NT2/D1 (cell line): ENCODE results near the gene CYSTM1.

Source experiments
- DNase-seq: peaks from one replicate; pipeline ENCODE4 v3.0.0-alpha.2; 2011; ENCODE audit warnings: low read depth, low spot score
- H3K27me3 ChIP-seq: 2 replicates; pipeline ENCODE4 v1.6.0; 2011; ENCODE audit warnings: mild to moderate bottlenecking; ENCODE audit not compliant: insufficient read length, insufficient read depth
- H3K36me3 ChIP-seq: 2 replicates; pipeline ENCODE4 v1.6.1; 2011; ENCODE audit warnings: mild to moderate bottlenecking, low read length, mixed read lengths; ENCODE audit not compliant: insufficient read depth, insufficient read length
- H3K4me1 ChIP-seq: 2 replicates; pipeline ENCODE4 v1.5.1; 2011; ENCODE audit not compliant: insufficient read depth, insufficient read length
- H3K4me3 ChIP-seq: 2 replicates; pipeline ENCODE4 v1.5.1; 2011; ENCODE audit warnings: low read depth; ENCODE audit not compliant: insufficient read length
- H3K9ac ChIP-seq: 2 replicates; pipeline ENCODE4 v1.6.0; 2011; ENCODE audit warnings: low read depth; ENCODE audit not compliant: insufficient read length
- H3K9me3 ChIP-seq: 2 replicates; pipeline ENCODE4 v1.5.1; 2011; ENCODE audit warnings: mild to moderate bottlenecking, low read length; ENCODE audit not compliant: insufficient read depth
- SUZ12 ChIP-seq: IDR thresholded peaks from 2 replicates; pipeline ENCODE4 v1.6.1; 2011; ENCODE audit not compliant: insufficient read length, insufficient read depth; ENCODE audit errors: extremely low read depth
- YY1 ChIP-seq: IDR thresholded peaks from 2 replicates; pipeline ENCODE4 v1.6.1; 2011; ENCODE audit not compliant: insufficient read length, insufficient read depth
- ZNF274 ChIP-seq: IDR thresholded peaks from 2 replicates; pipeline ENCODE4 v1.6.1; 2011; ENCODE audit warnings: mild to moderate bottlenecking, low read depth, low read length

Gene CYSTM1

DNA sequence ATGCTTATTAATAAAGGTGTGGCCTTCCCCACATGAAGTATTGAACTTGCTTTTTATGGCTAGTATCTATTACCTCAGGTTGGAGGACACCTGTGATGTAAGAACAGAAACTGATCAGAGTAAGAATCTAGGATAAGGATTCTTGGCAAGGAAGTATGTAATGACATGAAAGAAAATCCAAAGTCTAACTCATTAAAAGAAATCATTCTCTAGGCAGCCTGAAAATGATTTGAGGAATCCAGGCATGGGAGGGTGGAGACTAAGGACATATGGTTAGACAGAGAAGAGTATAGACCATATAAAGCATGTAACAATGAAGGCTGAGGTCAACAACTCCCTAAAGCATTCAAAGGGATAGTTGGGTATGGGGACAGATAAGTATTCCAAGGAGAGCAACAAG is 95.0 kb downstream of the CYSTM1 start:
- peaks cover 3% of the 10 kb centered on the region for H3K4me1 ChIP-seq
- no peak for DNase-seq
- no peak overlapping the region for H3K9ac ChIP-seq
- TF ChIP-seq YY1 (no peak), ZNF274 (no peak), SUZ12 (no peak)
- H3K27me3 ChIP-seq, result no peaks in the 10 kb centered on the region
- no peak overlapping the region for H3K4me3 ChIP-seq
- peaks cover 13% of the 10 kb centered on the region for H3K36me3 ChIP-seq
- no peaks in the 10 kb centered on the region for H3K9me3 ChIP-seq

DNA sequence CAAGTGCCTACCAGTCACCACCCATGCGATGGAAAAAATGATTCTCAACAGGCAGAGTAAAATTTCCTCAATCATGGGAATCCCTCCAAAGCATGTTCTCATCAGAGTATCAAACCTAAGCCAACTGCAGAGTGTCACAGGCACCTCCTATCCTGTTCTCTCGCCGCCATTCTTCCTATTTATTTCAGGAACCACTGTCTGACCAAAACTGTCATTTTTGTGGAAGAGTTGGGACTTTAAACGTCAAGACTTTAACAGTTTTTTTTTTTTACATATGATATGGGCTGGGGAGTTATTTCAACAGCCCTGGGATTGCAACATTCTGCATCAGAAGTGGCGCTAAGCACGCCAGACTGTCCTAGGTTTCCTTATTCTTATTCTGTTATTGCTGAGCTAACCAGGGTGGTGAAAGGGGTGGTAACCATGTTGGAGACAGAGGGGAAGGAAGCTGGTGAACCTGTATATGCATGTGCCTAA is 98.5 kb downstream of the CYSTM1 start:
- no peaks in the 10 kb centered on the region for H3K9me3 ChIP-seq
- no peak for TF ChIP-seq YY1
- no peak for TF ChIP-seq SUZ12
- no peak for TF ChIP-seq ZNF274
- H3K9ac ChIP-seq, result no peak overlapping the region
- no peak for DNase-seq
- H3K4me3 ChIP-seq, result no peak overlapping the region
- H3K36me3 ChIP-seq, result peaks cover 16% of the 10 kb centered on the region
- H3K27me3 ChIP-seq, result no peaks in the 10 kb centered on the region
- H3K4me1 ChIP-seq, result no peaks in the 10 kb centered on the region

- H3K27me3 ChIP-seq, result no peaks in the 10 kb centered on the region
- no peaks in the 10 kb centered on the region for H3K9me3 ChIP-seq
- H3K4me1 ChIP-seq, result no peaks in the 10 kb centered on the region
- peaks cover 19% of the 10 kb centered on the region for H3K36me3 ChIP-seq
- DNase-seq, result no peak
- no peak overlapping the region for H3K9ac ChIP-seq
- no peak for TF ChIP-seq SUZ12
- no peak for TF ChIP-seq YY1
- TF ChIP-seq ZNF274, result no peak
- no peak overlapping the region for H3K4me3 ChIP-seq
Observed at GRCh38 chr5:140275837-140276236, 100.8 kb downstream of the CYSTM1 start.

- Histone ChIP-seq H3K4me3 (no peak overlapping the region), H3K4me1 (no peaks in the 10 kb centered on the region), H3K27me3 (no peaks in the 10 kb centered on the region), H3K9ac (no peak overlapping the region), H3K36me3 (peaks cover 6% of the 10 kb centered on the region), H3K9me3 (no peaks in the 10 kb centered on the region)
- no peak for DNase-seq
- no peak for TF ChIP-seq YY1
- TF ChIP-seq ZNF274, result no peak
- TF ChIP-seq SUZ12, result no peak
Observed at GRCh38 chr5:140282266-140282665, 107.3 kb downstream of the CYSTM1 start.

- no peak for DNase-seq
- H3K4me1 ChIP-seq, result no peaks in the 10 kb centered on the region
- H3K27me3 ChIP-seq, result no peaks in the 10 kb centered on the region
- peaks cover 7% of the 10 kb centered on the region for H3K36me3 ChIP-seq
- no peak for TF ChIP-seq YY1
- no peak for TF ChIP-seq ZNF274
- TF ChIP-seq SUZ12, result no peak
- no peak overlapping the region for H3K4me3 ChIP-seq
- H3K9me3 ChIP-seq, result no peaks in the 10 kb centered on the region
- no peak overlapping the region for H3K9ac ChIP-seq
Observed at GRCh38 chr5:140284013-140284412, 109.0 kb downstream of the CYSTM1 start.

DNA sequence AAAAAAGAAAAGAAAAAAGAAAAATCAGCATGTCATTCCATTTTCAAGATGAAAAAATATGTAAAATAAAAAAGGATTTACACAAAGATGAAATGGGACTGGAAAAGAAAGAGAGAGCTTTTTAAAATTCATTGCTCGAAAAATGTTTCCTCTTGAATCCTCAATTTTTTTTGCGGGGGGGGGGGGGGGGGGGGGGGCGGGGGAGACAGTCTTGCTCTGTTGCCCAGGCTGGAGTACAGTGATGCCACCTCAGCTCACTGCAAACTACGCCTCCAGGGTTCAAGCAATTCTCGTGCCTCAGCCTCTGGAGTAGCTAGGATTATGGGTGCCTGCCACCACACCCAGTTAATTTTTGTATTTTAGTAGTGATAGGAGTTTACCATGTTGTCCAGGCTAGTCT is 111.4 kb downstream of the CYSTM1 start:
- Histone ChIP-seq H3K9ac (no peak overlapping the region), H3K36me3 (peaks cover 6% of the 10 kb centered on the region), H3K4me1 (no peaks in the 10 kb centered on the region), H3K27me3 (no peaks in the 10 kb centered on the region), H3K9me3 (no peaks in the 10 kb centered on the region), H3K4me3 (no peak overlapping the region)
- no peak for TF ChIP-seq SUZ12
- no peak for TF ChIP-seq YY1
- no peak for TF ChIP-seq ZNF274
- DNase-seq, result no peak

- TF ChIP-seq ZNF274 (no peak), SUZ12 (no peak), YY1 (no peak)
Observed at GRCh38 chr5:140287801-140288521, 113.0 kb downstream of the CYSTM1 start.

More at GRCh38 chr5:140287801-140288521, 113.0 kb downstream of the CYSTM1 start:
- H3K4me1 ChIP-seq, result no peaks in the 10 kb centered on the region
- no peak for DNase-seq
- peaks cover 10% of the 10 kb centered on the region for H3K36me3 ChIP-seq
- H3K9me3 ChIP-seq, result no peaks in the 10 kb centered on the region
- no peak overlapping the region for H3K9ac ChIP-seq
- no peaks in the 10 kb centered on the region for H3K27me3 ChIP-seq
- no peak overlapping the region for H3K4me3 ChIP-seq
